ENCODE results near the gene PRKCZ. TPM values are rescaled to one million over a fixed set of nuclear protein-coding genes. Genes with fewer than 3 reads are reported as not detected.

PRKCZ gene
- polyA plus RNA-seq, 1 donor, result 68.6 TPM

DNA sequence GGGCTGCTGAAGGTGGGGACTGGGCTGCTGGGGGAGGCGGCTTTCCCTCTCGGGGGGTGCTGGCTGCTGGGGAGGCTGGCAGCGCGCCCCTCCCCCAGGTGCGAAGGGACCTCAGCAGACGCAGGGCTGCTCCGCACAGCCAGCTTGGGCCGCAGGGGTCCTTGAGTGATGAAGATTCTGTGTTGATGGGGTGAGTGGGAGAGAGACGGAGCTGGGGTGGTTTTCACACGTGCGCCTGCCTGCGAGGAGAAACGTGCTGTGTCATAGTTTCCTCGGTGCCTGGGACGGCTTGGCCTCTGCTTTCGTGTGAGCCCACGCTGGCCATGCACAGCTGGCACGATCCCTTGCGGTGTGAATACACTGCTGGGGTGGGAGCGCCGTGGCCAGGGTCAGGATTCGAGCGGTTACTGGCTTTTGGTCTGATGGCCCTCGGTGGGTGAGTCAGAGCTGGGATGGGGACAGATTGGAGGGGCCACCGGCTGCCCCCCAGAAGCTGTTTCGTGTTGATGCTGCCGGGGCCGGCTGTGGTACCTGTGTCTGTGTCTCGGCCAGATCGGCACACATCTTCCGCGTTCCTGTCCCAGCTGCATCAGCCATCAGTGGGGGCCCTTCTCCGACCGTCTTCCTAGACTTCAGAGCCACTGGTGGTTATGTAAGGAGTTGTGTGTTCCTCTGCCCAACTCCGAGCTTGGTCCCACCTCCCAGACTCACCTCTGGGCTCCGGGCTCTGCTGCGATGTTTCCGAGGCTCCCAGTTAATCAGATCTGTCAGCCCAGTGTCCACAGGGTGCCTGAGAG lies 24.9 kb downstream of the PRKCZ start:
- H3K4me3 ChIP-seq (ENCODE audit: low read length), result no peak overlapping the region
- H3K27ac ChIP-seq (ENCODE audit: low read length), result no peak overlapping the region
- H3K27me3 ChIP-seq (ENCODE audit: control insufficient read depth, insufficient read depth, low read length), result peaks cover 3% of the 10 kb centered on the region
- peaks cover 31% of the 10 kb centered on the region for H3K4me1 ChIP-seq (ENCODE audit: control insufficient read depth, insufficient read depth, low read length)
- WGBS (ENCODE audit: insufficient coverage, low lambda C conversion rate), result no CpG with 5 or more reads among the region's 38 CpGs
- peaks cover 43% of the 10 kb centered on the region for H3K36me3 ChIP-seq (ENCODE audit: control insufficient read depth, insufficient read depth, low read length)
- no peak for DNase-seq
- H3K9me3 ChIP-seq (ENCODE audit: control insufficient read depth, low read depth, low read length), result peaks cover 37% of the 10 kb centered on the region

DNA sequence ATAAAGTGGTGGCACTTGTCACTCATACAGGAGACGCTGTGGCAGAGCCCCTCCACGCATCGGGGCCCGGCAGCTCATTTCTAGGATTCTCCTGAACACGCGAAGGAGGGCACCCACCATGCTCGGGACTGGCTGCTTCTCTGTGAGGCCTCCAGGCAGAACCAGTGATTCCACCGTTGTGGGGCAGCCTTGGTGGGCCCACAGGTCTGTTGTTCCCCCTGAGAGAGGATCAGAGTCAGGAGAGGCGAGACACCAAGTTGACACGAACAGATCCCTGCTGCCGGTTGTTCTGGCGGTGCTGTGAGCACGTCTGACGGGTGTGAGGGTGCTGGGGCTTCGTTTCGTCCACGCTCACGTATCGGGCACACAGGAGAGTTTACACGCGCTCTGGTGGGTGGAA lies 26.6 kb downstream of the PRKCZ start:
- Histone ChIP-seq H3K9me3 (ENCODE audit: control insufficient read depth, low read depth, low read length) (peaks cover 38% of the 10 kb centered on the region), H3K36me3 (ENCODE audit: control insufficient read depth, insufficient read depth, low read length) (peaks cover 39% of the 10 kb centered on the region), H3K27me3 (ENCODE audit: control insufficient read depth, insufficient read depth, low read length) (peaks cover 3% of the 10 kb centered on the region), H3K4me3 (ENCODE audit: low read length) (no peak overlapping the region), H3K4me1 (ENCODE audit: control insufficient read depth, insufficient read depth, low read length) (peaks cover 15% of the 10 kb centered on the region), H3K27ac (ENCODE audit: low read length) (no peak overlapping the region)
- no peak for DNase-seq
- no CpG with 5 or more reads among the region's 21 CpGs for WGBS (ENCODE audit: insufficient coverage, low lambda C conversion rate)

DNA sequence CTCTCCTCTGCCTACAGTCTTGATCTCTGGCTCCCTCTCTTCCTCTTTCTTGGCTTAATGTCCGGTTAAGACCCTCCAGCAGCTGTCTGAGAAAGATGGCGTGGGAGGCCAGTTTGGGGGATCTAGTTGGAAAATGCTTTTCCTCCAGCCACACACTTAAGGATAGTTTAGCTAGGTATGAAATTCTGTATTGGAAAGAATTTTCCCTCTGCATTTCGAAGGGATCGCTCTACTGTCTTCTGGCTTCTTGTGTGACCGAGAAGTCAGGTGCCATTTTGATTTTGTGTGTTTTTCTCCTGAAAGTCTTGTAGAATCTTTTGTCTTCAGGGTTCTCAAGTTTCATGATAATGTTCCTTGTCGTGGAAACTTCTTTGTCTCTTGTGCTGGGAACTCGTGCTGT lies 28.0 kb downstream of the PRKCZ start:
- Histone ChIP-seq H3K4me1 (ENCODE audit: control insufficient read depth, insufficient read depth, low read length) (peaks cover 5% of the 10 kb centered on the region), H3K9me3 (ENCODE audit: control insufficient read depth, low read depth, low read length) (peaks cover 38% of the 10 kb centered on the region), H3K36me3 (ENCODE audit: control insufficient read depth, insufficient read depth, low read length) (peaks cover 49% of the 10 kb centered on the region), H3K27me3 (ENCODE audit: control insufficient read depth, insufficient read depth, low read length) (peaks cover 3% of the 10 kb centered on the region), H3K27ac (ENCODE audit: low read length) (no peak overlapping the region), H3K4me3 (ENCODE audit: low read length) (no peak overlapping the region)
- WGBS (ENCODE audit: insufficient coverage, low lambda C conversion rate), result 92% methylated on average over 2 of the region's 7 CpGs
- no peak for DNase-seq

DNA sequence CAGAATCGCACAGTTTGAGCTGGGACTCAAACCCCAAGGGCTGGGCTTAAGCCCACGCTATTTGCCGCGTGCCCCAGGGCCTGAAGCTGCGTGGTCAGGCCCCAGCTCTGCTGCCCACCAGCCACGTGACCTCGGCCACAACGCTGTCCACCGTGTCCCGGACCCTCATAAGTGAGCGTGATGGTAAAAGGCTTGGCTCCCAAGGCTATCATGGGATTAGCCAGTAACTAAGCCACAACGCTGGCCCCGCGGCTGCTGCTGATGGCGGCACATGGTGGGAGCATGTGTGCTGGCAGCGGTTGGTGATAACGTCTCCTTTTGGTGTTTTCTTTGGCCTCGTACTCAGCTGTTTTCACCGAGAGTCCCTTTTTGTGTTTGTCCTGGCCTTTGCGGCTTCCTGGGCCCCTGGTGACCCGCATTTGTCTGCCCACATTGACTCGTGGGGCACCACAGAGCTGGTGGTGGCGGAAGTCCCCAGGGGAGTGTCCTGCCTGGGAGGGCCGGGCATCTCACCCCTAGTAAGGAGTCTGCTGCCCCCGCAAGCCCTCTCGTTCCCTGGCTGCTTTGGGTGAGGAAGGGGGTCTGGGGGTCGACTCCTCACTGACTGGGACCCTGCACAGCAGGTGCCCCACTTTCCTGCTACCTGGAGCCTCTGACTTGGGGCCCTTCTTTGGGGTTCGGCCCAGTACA lies 29.3 kb downstream of the PRKCZ start:
- WGBS (ENCODE audit: insufficient coverage, low lambda C conversion rate), result no CpG with 5 or more reads among the region's 28 CpGs
- Histone ChIP-seq H3K4me1 (ENCODE audit: control insufficient read depth, insufficient read depth, low read length) (no peaks in the 10 kb centered on the region), H3K27ac (ENCODE audit: low read length) (no peak overlapping the region), H3K4me3 (ENCODE audit: low read length) (no peak overlapping the region), H3K9me3 (ENCODE audit: control insufficient read depth, low read depth, low read length) (peaks cover 36% of the 10 kb centered on the region), H3K27me3 (ENCODE audit: control insufficient read depth, insufficient read depth, low read length) (no peaks in the 10 kb centered on the region), H3K36me3 (ENCODE audit: control insufficient read depth, insufficient read depth, low read length) (peaks cover 47% of the 10 kb centered on the region)
- DNase-seq, result no peak

DNA sequence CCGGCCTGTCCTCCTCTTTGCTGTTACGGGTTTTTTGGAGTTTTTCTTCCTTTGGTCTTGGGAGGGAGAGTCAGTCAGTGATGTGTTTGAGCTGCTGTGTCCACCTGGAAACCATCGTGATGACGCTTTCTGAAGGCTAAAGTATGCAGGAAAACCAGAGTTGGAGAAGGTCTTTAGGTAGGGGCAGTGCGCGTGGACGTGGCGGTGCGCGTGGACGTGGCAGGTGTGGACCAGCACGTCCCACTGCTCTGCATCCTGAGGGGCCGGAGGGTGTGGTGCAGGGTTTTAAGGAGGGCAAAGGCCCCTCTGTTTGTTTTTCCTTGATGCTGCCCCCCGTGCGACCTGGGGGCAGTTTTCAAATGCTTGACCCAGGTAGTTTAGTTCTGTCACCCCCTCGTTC lies 29.9 kb downstream of the PRKCZ start:
- no peak overlapping the region for H3K4me3 ChIP-seq (ENCODE audit: low read length)
- no peak for DNase-seq
- no peaks in the 10 kb centered on the region for H3K27me3 ChIP-seq (ENCODE audit: control insufficient read depth, insufficient read depth, low read length)
- peaks cover 31% of the 10 kb centered on the region for H3K9me3 ChIP-seq (ENCODE audit: control insufficient read depth, low read depth, low read length)
- peaks cover 42% of the 10 kb centered on the region for H3K36me3 ChIP-seq (ENCODE audit: control insufficient read depth, insufficient read depth, low read length)
- H3K4me1 ChIP-seq (ENCODE audit: control insufficient read depth, insufficient read depth, low read length), result no peaks in the 10 kb centered on the region
- no peak overlapping the region for H3K27ac ChIP-seq (ENCODE audit: low read length)
- no CpG with 5 or more reads among the region's 16 CpGs for whole genome bisulfite sequencing (ENCODE audit: insufficient coverage, low lambda C conversion rate)

DNA sequence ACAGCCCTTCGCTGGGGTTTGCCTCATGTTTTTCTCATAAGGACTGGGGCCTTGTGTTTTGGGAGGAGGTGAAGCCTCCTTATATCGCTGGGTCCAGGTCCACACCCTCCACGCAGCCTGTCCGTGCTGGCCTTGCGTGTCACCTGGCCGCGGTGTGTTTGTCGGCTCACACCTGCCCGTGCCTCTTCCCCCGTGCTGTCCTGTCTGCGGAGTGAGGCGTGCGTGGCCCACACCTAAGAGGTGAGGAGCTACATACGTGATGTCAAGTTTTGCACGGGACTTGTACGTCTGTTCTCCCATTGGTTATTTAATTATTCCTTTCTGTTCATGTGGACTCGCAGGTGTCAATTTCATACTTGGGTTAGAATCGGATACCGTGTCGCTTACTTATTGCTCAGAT lies 30.7 kb downstream of the PRKCZ start:
- H3K4me1 ChIP-seq (ENCODE audit: control insufficient read depth, insufficient read depth, low read length), result no peaks in the 10 kb centered on the region
- no CpG with 5 or more reads among the region's 20 CpGs for WGBS (ENCODE audit: insufficient coverage, low lambda C conversion rate)
- H3K9me3 ChIP-seq (ENCODE audit: control insufficient read depth, low read depth, low read length), result peaks cover 31% of the 10 kb centered on the region
- H3K36me3 ChIP-seq (ENCODE audit: control insufficient read depth, insufficient read depth, low read length), result peaks cover 43% of the 10 kb centered on the region
- H3K27me3 ChIP-seq (ENCODE audit: control insufficient read depth, insufficient read depth, low read length), result no peaks in the 10 kb centered on the region
- no peak overlapping the region for H3K4me3 ChIP-seq (ENCODE audit: low read length)
- H3K27ac ChIP-seq (ENCODE audit: low read length), result no peak overlapping the region
- DNase-seq, result no peak

DNA sequence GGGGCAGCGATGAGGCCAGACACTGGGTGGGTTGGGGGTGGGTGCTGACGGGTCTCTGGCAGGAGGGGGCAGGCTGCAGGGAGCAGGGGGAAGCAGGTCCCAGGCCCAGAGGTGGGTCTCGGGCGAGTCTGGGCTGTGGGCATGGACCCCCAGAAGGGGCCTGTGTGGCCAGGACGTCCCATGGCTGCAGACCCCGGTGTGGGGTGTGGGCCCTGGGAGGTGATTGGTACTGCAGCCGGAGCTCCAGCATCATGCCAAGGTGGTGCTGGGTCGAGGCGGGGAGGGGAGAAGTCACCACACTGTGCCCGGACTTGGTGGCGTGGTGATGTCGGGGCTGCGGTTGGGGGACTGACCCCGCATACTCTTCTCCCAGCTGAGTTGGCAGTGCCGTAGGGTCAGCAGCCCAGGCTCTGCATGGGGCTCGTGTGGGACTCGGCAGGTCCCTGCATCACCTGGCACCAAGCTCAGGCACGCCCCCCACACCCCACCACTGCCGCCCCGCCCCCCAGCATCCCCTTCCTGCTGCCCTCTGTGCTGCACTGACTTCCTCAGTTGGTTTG lies 31.2 kb downstream of the PRKCZ start:
- peaks cover 31% of the 10 kb centered on the region for H3K9me3 ChIP-seq (ENCODE audit: control insufficient read depth, low read depth, low read length)
- no peak for DNase-seq
- no peak overlapping the region for H3K27ac ChIP-seq (ENCODE audit: low read length)
- H3K27me3 ChIP-seq (ENCODE audit: control insufficient read depth, insufficient read depth, low read length), result no peaks in the 10 kb centered on the region
- no CpG with 5 or more reads among the region's 20 CpGs for WGBS (ENCODE audit: insufficient coverage, low lambda C conversion rate)
- H3K36me3 ChIP-seq (ENCODE audit: control insufficient read depth, insufficient read depth, low read length), result peaks cover 42% of the 10 kb centered on the region
- H3K4me1 ChIP-seq (ENCODE audit: control insufficient read depth, insufficient read depth, low read length), result no peaks in the 10 kb centered on the region
- no peak overlapping the region for H3K4me3 ChIP-seq (ENCODE audit: low read length)

DNA sequence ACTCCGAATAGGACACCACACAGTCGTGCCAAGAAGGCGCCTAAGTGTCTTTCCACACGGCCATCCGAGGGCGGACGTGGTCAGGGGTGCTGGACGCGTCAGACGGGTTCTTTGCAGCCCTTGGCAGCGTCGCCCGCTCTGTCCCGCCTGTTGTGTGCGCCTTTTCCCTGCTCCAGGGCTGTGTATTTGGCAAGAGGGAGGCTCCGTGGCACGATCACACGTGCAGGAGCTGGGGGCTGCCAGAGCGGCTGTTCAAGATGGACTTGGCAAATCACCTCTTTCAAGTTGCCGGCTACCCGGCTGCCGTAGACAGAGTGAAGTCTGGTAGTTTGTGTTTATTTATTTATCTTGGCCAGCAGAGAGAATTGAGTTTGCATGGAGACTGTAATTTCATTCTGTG lies 31.9 kb downstream of the PRKCZ start:
- no CpG with 5 or more reads among the region's 22 CpGs for WGBS (ENCODE audit: insufficient coverage, low lambda C conversion rate)
- H3K4me1 ChIP-seq (ENCODE audit: control insufficient read depth, insufficient read depth, low read length), result no peaks in the 10 kb centered on the region
- no peak for DNase-seq
- no peaks in the 10 kb centered on the region for H3K27me3 ChIP-seq (ENCODE audit: control insufficient read depth, insufficient read depth, low read length)
- H3K27ac ChIP-seq (ENCODE audit: low read length), result no peak overlapping the region
- H3K9me3 ChIP-seq (ENCODE audit: control insufficient read depth, low read depth, low read length), result peaks cover 25% of the 10 kb centered on the region
- peaks cover 40% of the 10 kb centered on the region for H3K36me3 ChIP-seq (ENCODE audit: control insufficient read depth, insufficient read depth, low read length)
- no peak overlapping the region for H3K4me3 ChIP-seq (ENCODE audit: low read length)

DNA sequence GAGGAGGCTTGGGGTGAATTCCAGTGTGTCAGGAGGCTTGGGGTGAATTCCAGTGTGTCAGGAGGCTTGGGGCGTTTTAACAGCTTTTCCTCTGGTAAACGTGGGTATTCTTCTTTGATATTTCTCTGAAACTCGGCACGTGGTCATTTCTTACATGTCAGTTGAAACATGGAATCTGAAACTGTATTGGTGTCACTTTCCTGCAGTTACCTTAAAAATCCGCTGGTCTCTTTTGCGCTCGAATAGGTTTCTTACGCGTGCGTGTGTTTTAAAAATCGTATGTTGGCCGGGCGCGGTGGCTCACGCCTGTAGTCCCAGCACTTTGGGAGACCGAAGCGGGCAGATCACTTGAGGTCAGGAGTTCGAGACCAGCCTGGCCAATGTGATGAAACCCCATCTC lies 33.5 kb downstream of the PRKCZ start:
- H3K4me1 ChIP-seq (ENCODE audit: control insufficient read depth, insufficient read depth, low read length), result no peaks in the 10 kb centered on the region
- H3K27me3 ChIP-seq (ENCODE audit: control insufficient read depth, insufficient read depth, low read length), result no peaks in the 10 kb centered on the region
- peaks cover 31% of the 10 kb centered on the region for H3K36me3 ChIP-seq (ENCODE audit: control insufficient read depth, insufficient read depth, low read length)
- WGBS (ENCODE audit: insufficient coverage, low lambda C conversion rate), result no CpG with 5 or more reads among the region's 18 CpGs
- DNase-seq, result no peak
- H3K9me3 ChIP-seq (ENCODE audit: control insufficient read depth, low read depth, low read length), result peaks cover 14% of the 10 kb centered on the region
- no peak overlapping the region for H3K4me3 ChIP-seq (ENCODE audit: low read length)
- no peak overlapping the region for H3K27ac ChIP-seq (ENCODE audit: low read length)

DNA sequence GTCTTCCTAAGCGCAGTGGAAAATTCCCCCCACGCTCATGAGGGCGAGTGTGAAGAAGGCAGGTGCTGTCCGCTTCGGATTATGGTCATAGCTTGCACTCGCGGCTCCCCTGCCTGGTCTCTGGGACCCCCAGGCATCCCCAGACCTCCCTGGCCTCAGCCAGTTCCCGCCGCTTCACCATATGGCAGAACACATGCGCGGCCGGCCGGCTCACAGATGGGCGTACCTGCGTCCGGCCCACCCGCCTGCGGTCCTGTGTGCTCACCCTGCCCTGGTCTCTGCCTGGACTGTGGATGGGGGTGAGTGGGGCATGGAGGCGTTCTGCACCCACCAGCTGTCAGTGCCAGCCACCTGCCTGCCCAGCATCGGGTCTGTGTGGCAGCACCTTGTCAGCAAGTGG lies 34.1 kb downstream of the PRKCZ start:
- Histone ChIP-seq H3K27me3 (ENCODE audit: control insufficient read depth, insufficient read depth, low read length) (no peaks in the 10 kb centered on the region), H3K36me3 (ENCODE audit: control insufficient read depth, insufficient read depth, low read length) (peaks cover 31% of the 10 kb centered on the region), H3K4me3 (ENCODE audit: low read length) (no peak overlapping the region), H3K4me1 (ENCODE audit: control insufficient read depth, insufficient read depth, low read length) (no peaks in the 10 kb centered on the region), H3K27ac (ENCODE audit: low read length) (no peak overlapping the region), H3K9me3 (ENCODE audit: control insufficient read depth, low read depth, low read length) (peaks cover 8% of the 10 kb centered on the region)
- WGBS (ENCODE audit: insufficient coverage, low lambda C conversion rate), result no CpG with 5 or more reads among the region's 20 CpGs
- DNase-seq, result no peak

Data from large intestine (tissue), 3 donors.